Activated naive CD4-positive, alpha-beta T cell treated with anti-CD3 and anti-CD28 coated beads, Interleukin-2, amount 10 ng/mL, durations not matched to agents 7 days and 5 days (primary cell): ENCODE measurements around the gene CCNL1.
A peak's percentile ranks its signal among the peaks of the same experiment; 100 is the strongest.
"Not testable (repeated sequence)": the region's sequence is repeated elsewhere in the genome, so short reads cannot be mapped to it uniquely, and the experiment has no call there.

Experiments
- CTCF ChIA-PET: fragments of 350-600 bp; sonication (Branson Sonifier 250); formaldehyde crosslinking; loops from one replicate; lab custom pipeline; 2021; ENCODE audit warnings: antibody characterized with exemption; lab: Charles Lee
- DNase-seq: peaks from one replicate; pipeline ENCODE4 v3.0.0-alpha.2; 2020
- H3K27ac Mint-ChIP-seq: one replicate; pipeline ENCODE4 v1.8.0; 2021; ENCODE audit warnings: mild to moderate bottlenecking, moderate library complexity, mixed read lengths
- H3K27me3 Mint-ChIP-seq: one replicate; pipeline ENCODE4 v1.8.0; 2021; ENCODE audit warnings: mild to moderate bottlenecking, mixed read lengths
- H3K36me3 Mint-ChIP-seq: one replicate; pipeline ENCODE4 v1.8.0; 2021; ENCODE audit warnings: mixed read lengths
- H3K4me1 Mint-ChIP-seq: one replicate; pipeline ENCODE4 v1.8.0; 2021; ENCODE audit warnings: mixed read lengths
- H3K4me3 Mint-ChIP-seq: one replicate; pipeline ENCODE4 v1.8.0; 2021; ENCODE audit warnings: mild to moderate bottlenecking, moderate library complexity, mixed read lengths
- H3K9me3 Mint-ChIP-seq: one replicate; pipeline ENCODE4 v1.8.0; 2021; ENCODE audit warnings: mixed read lengths

CCNL1 gene

GRCh38 chr3:157162620-157163019, 2.7 kb upstream of the CCNL1 start:
- H3K9me3 Mint-ChIP-seq, H3K27ac Mint-ChIP-seq, H3K27me3 Mint-ChIP-seq, DNase-seq, H3K4me3 Mint-ChIP-seq: not testable (repeated sequence)
- peaks cover 24% of the 10 kb centered on the region for H3K36me3 Mint-ChIP-seq
- CTCF ChIA-PET: interaction anchor here (1.5 to 4.3 kb wide), 2 partner anchors 13 to 75 kb away, joined by 5 to 41 read pairs; no protein-coding TSS in a partner anchor
- peaks cover 32% of the 10 kb centered on the region for H3K4me1 Mint-ChIP-seq

- peak; percentile 67 for DNase-seq
- Mint-ChIP-seq H3K4me1 (peaks cover 50% of the 10 kb centered on the region), H3K4me3 (peak overlapping the region; percentile 81), H3K27ac (peak overlapping the region; percentile 100), H3K9me3 (no peaks in the 10 kb centered on the region), H3K27me3 (peaks cover 5% of the 10 kb centered on the region), H3K36me3 (peaks cover 42% of the 10 kb centered on the region)
- CTCF ChIA-PET: interaction anchor here (1.0 to 4.3 kb wide), 6 partner anchors 10 to 79 kb away, joined by 3 to 41 read pairs (median 3); no protein-coding TSS in a partner anchor
Observed at GRCh38 chr3:157160658-157161424, 894 bp upstream of the CCNL1 start.

GRCh38 chr3:157159037-157159761, 748 bp downstream of the CCNL1 start:
- Mint-ChIP-seq H3K4me1 (peaks cover 65% of the 10 kb centered on the region), H3K27me3 (peaks cover 5% of the 10 kb centered on the region), H3K27ac (peak overlapping the region; percentile 100), H3K4me3 (peak overlapping the region; percentile 81), H3K9me3 (no peaks in the 10 kb centered on the region), H3K36me3 (peaks cover 57% of the 10 kb centered on the region)
- CTCF ChIA-PET: interaction anchor here (4.3 kb wide), 1 partner anchor 16 kb away, joined by 41 read pairs; no protein-coding TSS in a partner anchor
- peak; percentile 87 for DNase-seq

- Mint-ChIP-seq H3K4me1 (peaks cover 73% of the 10 kb centered on the region), H3K36me3 (peaks cover 69% of the 10 kb centered on the region), H3K27ac (peak overlapping the region; percentile 100), H3K4me3 (peak overlapping the region; percentile 81), H3K27me3 (peaks cover 5% of the 10 kb centered on the region), H3K9me3 (no peaks in the 10 kb centered on the region)
- CTCF ChIA-PET: no interaction called here
- no peak for DNase-seq
Observed at GRCh38 chr3:157157836-157158235, 2.1 kb downstream of the CCNL1 start.

GRCh38 chr3:157156837-157157635, 2.9 kb downstream of the CCNL1 start:
- no peak for DNase-seq
- H3K36me3 Mint-ChIP-seq: peaks cover 68% of the 10 kb centered on the region
- peaks cover 5% of the 10 kb centered on the region for H3K27me3 Mint-ChIP-seq
- CTCF ChIA-PET: interaction anchor here (1.0 to 1.6 kb wide), 2 partner anchors 20 to 45 kb away, joined by 3 read pairs; no protein-coding TSS in a partner anchor
- no peaks in the 10 kb centered on the region for H3K9me3 Mint-ChIP-seq
- H3K4me1 Mint-ChIP-seq: peaks cover 74% of the 10 kb centered on the region
- peak overlapping the region; percentile 7 for H3K27ac Mint-ChIP-seq
- H3K4me3 Mint-ChIP-seq: peak overlapping the region; percentile 81

GRCh38 chr3:157155591-157155990, 4.4 kb downstream of the CCNL1 start:
- CTCF ChIA-PET: interaction anchor here (1.0 to 1.6 kb wide), 5 partner anchors 12 to 46 kb away, joined by 3 to 5 read pairs (median 3); no protein-coding TSS in a partner anchor
- H3K27me3 Mint-ChIP-seq: peaks cover 5% of the 10 kb centered on the region
- no peaks in the 10 kb centered on the region for H3K9me3 Mint-ChIP-seq
- peaks cover 71% of the 10 kb centered on the region for H3K4me1 Mint-ChIP-seq
- no peak for DNase-seq
- H3K4me3 Mint-ChIP-seq: peak overlapping the region; percentile 81
- no peak overlapping the region for H3K27ac Mint-ChIP-seq
- peaks cover 81% of the 10 kb centered on the region for H3K36me3 Mint-ChIP-seq

GRCh38 chr3:157154563-157155330, 5.2 kb downstream of the CCNL1 start:
- peak overlapping the region; percentile 75 for H3K4me3 Mint-ChIP-seq
- no peak for DNase-seq
- H3K27ac Mint-ChIP-seq: no peak overlapping the region
- no peaks in the 10 kb centered on the region for H3K27me3 Mint-ChIP-seq
- CTCF ChIA-PET: interaction anchor here (1.0 kb wide), 2 partner anchors 17 to 47 kb away, joined by 3 read pairs; no protein-coding TSS in a partner anchor
- no peaks in the 10 kb centered on the region for H3K9me3 Mint-ChIP-seq
- peaks cover 83% of the 10 kb centered on the region for H3K36me3 Mint-ChIP-seq
- H3K4me1 Mint-ChIP-seq: peaks cover 71% of the 10 kb centered on the region

- CTCF ChIA-PET: no interaction called here
- no peak for DNase-seq
- Mint-ChIP-seq H3K27me3 (no peaks in the 10 kb centered on the region), H3K36me3 (peaks cover 85% of the 10 kb centered on the region), H3K27ac (no peak overlapping the region), H3K4me3 (no peak overlapping the region), H3K9me3 (no peaks in the 10 kb centered on the region), H3K4me1 (peaks cover 72% of the 10 kb centered on the region)
Observed at GRCh38 chr3:157152930-157153329, 7.0 kb downstream of the CCNL1 start.

- Mint-ChIP-seq H3K9me3 (no peaks in the 10 kb centered on the region), H3K4me1 (peaks cover 68% of the 10 kb centered on the region), H3K27ac (no peak overlapping the region), H3K27me3 (no peaks in the 10 kb centered on the region), H3K4me3 (no peak overlapping the region), H3K36me3 (peaks cover 83% of the 10 kb centered on the region)
- CTCF ChIA-PET: no interaction called here
- DNase-seq: no peak
Observed at GRCh38 chr3:157152438-157152837, 7.5 kb downstream of the CCNL1 start.

GRCh38 chr3:157151627-157152026, 8.3 kb downstream of the CCNL1 start:
- no peak for DNase-seq
- CTCF ChIA-PET: no interaction called here
- H3K27me3 Mint-ChIP-seq: no peaks in the 10 kb centered on the region
- H3K4me3 Mint-ChIP-seq: no peak overlapping the region
- H3K9me3 Mint-ChIP-seq: no peaks in the 10 kb centered on the region
- peaks cover 62% of the 10 kb centered on the region for H3K4me1 Mint-ChIP-seq
- H3K27ac Mint-ChIP-seq: no peak overlapping the region
- H3K36me3 Mint-ChIP-seq: peaks cover 83% of the 10 kb centered on the region

- Mint-ChIP-seq H3K27ac (no peak overlapping the region), H3K27me3 (no peaks in the 10 kb centered on the region), H3K36me3 (peaks cover 81% of the 10 kb centered on the region), H3K9me3 (no peaks in the 10 kb centered on the region), H3K4me3 (no peak overlapping the region), H3K4me1 (peaks cover 60% of the 10 kb centered on the region)
- DNase-seq: no peak
- CTCF ChIA-PET: interaction anchor here (3.5 kb wide), 1 partner anchor 14 kb away, joined by 17 read pairs; no protein-coding TSS in a partner anchor
Observed at GRCh38 chr3:157151151-157151550, 8.8 kb downstream of the CCNL1 start.

GRCh38 chr3:157149136-157149696, 10.7 kb downstream of the CCNL1 start:
- CTCF ChIA-PET: interaction anchor here (1.2 to 3.5 kb wide), 2 partner anchors 12 to 13 kb away, joined by 4 to 17 read pairs; no protein-coding TSS in a partner anchor
- no peak for DNase-seq
- Mint-ChIP-seq H3K27me3 (no peaks in the 10 kb centered on the region), H3K36me3 (peaks cover 79% of the 10 kb centered on the region), H3K4me1 (peaks cover 50% of the 10 kb centered on the region), H3K9me3 (no peaks in the 10 kb centered on the region), H3K27ac (no peak overlapping the region), H3K4me3 (no peak overlapping the region)
